Endothelial cell of umbilical vein (primary cell): Measurements from ENCODE around the gene FPGS. TPM values are rescaled to one million over a fixed set of nuclear protein-coding genes. Genes with fewer than 3 reads are reported as not detected.

Source experiments
- BruUV-seq: library from RNA; stranded (reverse); fragments of 400-500 nt; replicated peaks from 2 replicates; lab custom pipeline; 2021; lab: Mats Ljungman, UMichigan
- CTCF ChIA-PET: fragments of 300-600, 350-600 bp; sonication (Branson Sonifier 250); formaldehyde crosslinking; loops from one replicate; lab custom pipeline; 2021; ENCODE audit warnings: antibody characterized with exemption, inconsistent platforms; lab: Charles Lee
- POLR2A ChIA-PET: fragments of 300-600, 350-600 bp; sonication (Branson Sonifier 250); formaldehyde crosslinking; loops from one replicate; lab custom pipeline; 2021; ENCODE audit warnings: antibody characterized with exemption, inconsistent platforms; lab: Charles Lee
- DNase-seq: peaks from one replicate; pipeline ENCODE4 v3.0.0-alpha.2; 2011; ENCODE audit warnings: low read depth, low spot score
- FAIRE-seq: peaks from 2 replicates; lab custom pipeline; 2011; peaks lifted over from hg19 to GRCh38; lab: Jason Lieb, UNC
- H2AFZ ChIP-seq: 2 replicates; pipeline ENCODE4 v1.6.0; 2012; ENCODE audit warnings: low read depth, low read length, control low read depth, inconsistent platforms
- H3K27ac ChIP-seq: 2 replicates; pipeline ENCODE4 v1.5.1; 2011; ENCODE audit warnings: low read depth, mild to moderate bottlenecking, control low read depth, low read length, moderate library complexity; ENCODE audit not compliant: insufficient read depth
- H3K27me3 ChIP-seq, 2 experiments: 2 replicates each; pipeline versions ENCODE4 v1.6.0 to v1.6.1; 2011; ENCODE audit warnings: low read length in 2 of 2, mixed read lengths in 1 of 2; ENCODE audit not compliant: control insufficient read depth in 2 of 2, insufficient read depth in 2 of 2
- H3K36me3 ChIP-seq, 2 experiments: 2 replicates in 1 of 2; 3 replicates in 1 of 2; pipeline ENCODE4 v1.5.1; 2011; ENCODE audit warnings: low read length in 2 of 2, mild to moderate bottlenecking in 1 of 2, moderate library complexity in 1 of 2; ENCODE audit not compliant: control insufficient read depth in 2 of 2, insufficient read depth in 2 of 2; ENCODE audit errors: extremely low read depth in 1 of 2
- H3K4me1 ChIP-seq: 3 replicates; pipeline ENCODE4 v1.5.1; 2011; ENCODE audit warnings: mild to moderate bottlenecking, low read length; ENCODE audit not compliant: control insufficient read depth, insufficient read depth; ENCODE audit errors: extremely low read depth
- H3K4me2 ChIP-seq: 2 replicates; pipeline ENCODE4 v1.6.1; 2011; ENCODE audit warnings: low read length, control low read depth, mixed read lengths; ENCODE audit not compliant: insufficient read depth
- H3K4me3 ChIP-seq, 3 experiments: fragments of 200-600 bp in 1 of 3; sonication (generic), shearing (Covaris generic) in 1 of 3; replicated peaks in 1 of 3; 2 replicates each; pipeline ENCODE4 v1.5.1; 2011 to 2016; ENCODE audit warnings: control low read depth in 3 of 3, low read length in 3 of 3, mild to moderate bottlenecking in 2 of 3, inconsistent platforms in 1 of 3, low read depth in 1 of 3, moderate library complexity in 1 of 3; ENCODE audit not compliant: insufficient read depth in 1 of 3
- H3K79me2 ChIP-seq: 2 replicates; pipeline ENCODE4 v1.6.0; 2012; ENCODE audit warnings: low read length, inconsistent platforms; ENCODE audit not compliant: control insufficient read depth, insufficient read depth
- H3K9ac ChIP-seq: replicated peaks from 2 replicates; pipeline ENCODE3; 2011; ENCODE audit warnings: low read length, control low read depth; ENCODE audit not compliant: insufficient read depth; ENCODE audit errors: extremely low read depth
- H3K9me1 ChIP-seq: replicated peaks from 3 replicates; pipeline ENCODE4 v1.6.0; 2011; ENCODE audit warnings: mild to moderate bottlenecking, low read length; ENCODE audit not compliant: control insufficient read depth, insufficient read depth; ENCODE audit errors: extremely low read depth
- H3K9me3 ChIP-seq: replicated peaks from 2 replicates; pipeline ENCODE4 v1.5.1; 2012; ENCODE audit warnings: low read length, inconsistent platforms; ENCODE audit not compliant: control insufficient read depth, insufficient read depth
- H4K20me1 ChIP-seq: replicated peaks from 2 replicates; pipeline ENCODE3; 2011; ENCODE audit warnings: mild to moderate bottlenecking, low read length; ENCODE audit not compliant: control insufficient read depth, insufficient read depth; ENCODE audit errors: extremely low read depth
- FOS ChIP-seq: IDR thresholded peaks from 2 replicates; pipeline ENCODE4 v1.6.1; 2011; ENCODE audit warnings: mild to moderate bottlenecking, low read length, moderate library complexity, borderline replicate concordance; ENCODE audit not compliant: insufficient read depth
- JUN ChIP-seq: IDR thresholded peaks from 2 replicates; pipeline ENCODE4 v1.6.1; 2011; ENCODE audit warnings: borderline replicate concordance, low read depth; ENCODE audit not compliant: insufficient read length, insufficient read depth
- POLR2AphosphoS5 ChIP-seq: IDR thresholded peaks from 2 replicates; pipeline ENCODE4 v1.6.1; 2012; ENCODE audit warnings: low read depth, mild to moderate bottlenecking, control low read depth, low read length, moderate library complexity; ENCODE audit not compliant: insufficient read depth
- dilution Hi-C: fragments of 300-500 bp; cut with MboI; formaldehyde crosslinking; loops from one replicate; pipeline ENCODE4 v1.15.0; 2019; ENCODE audit warnings: low sequenced_read_pairs; ENCODE audit not compliant: extremely low pct_ligation_motif_present
- intact Hi-C: fragments of 100-400 bp; cut with micrococcal nuclease; formaldehyde crosslinking; loops from one replicate; pipeline ENCODE4 v1.10.0; 2022
- polyA plus RNA-seq, 4 experiments: library from polyadenylated mRNA; depleted of rRNA in 3 of 4; stranded (reverse) in 3 of 4; unstranded in 1 of 4; fragments of >200 nt; gene quantifications; 2 replicates each; pipeline versions ENCODE4 v1.2.1 to v1.2.3, GENCODE V29; 2011 to 2012; ENCODE audit warnings: missing spikeins in 1 of 4
- total RNA-seq: library from RNA; stranded (reverse); gene quantifications from 2 replicates; pipeline ENCODE4 v1.2.3, GENCODE V29; 2021

The FPGS gene
- total and polyA plus RNA-seq, 2 donors (not counting 3 experiments of a cell fraction or from before 2014, with no cell fraction given) = 77.7 to 90.2 TPM

DNA sequence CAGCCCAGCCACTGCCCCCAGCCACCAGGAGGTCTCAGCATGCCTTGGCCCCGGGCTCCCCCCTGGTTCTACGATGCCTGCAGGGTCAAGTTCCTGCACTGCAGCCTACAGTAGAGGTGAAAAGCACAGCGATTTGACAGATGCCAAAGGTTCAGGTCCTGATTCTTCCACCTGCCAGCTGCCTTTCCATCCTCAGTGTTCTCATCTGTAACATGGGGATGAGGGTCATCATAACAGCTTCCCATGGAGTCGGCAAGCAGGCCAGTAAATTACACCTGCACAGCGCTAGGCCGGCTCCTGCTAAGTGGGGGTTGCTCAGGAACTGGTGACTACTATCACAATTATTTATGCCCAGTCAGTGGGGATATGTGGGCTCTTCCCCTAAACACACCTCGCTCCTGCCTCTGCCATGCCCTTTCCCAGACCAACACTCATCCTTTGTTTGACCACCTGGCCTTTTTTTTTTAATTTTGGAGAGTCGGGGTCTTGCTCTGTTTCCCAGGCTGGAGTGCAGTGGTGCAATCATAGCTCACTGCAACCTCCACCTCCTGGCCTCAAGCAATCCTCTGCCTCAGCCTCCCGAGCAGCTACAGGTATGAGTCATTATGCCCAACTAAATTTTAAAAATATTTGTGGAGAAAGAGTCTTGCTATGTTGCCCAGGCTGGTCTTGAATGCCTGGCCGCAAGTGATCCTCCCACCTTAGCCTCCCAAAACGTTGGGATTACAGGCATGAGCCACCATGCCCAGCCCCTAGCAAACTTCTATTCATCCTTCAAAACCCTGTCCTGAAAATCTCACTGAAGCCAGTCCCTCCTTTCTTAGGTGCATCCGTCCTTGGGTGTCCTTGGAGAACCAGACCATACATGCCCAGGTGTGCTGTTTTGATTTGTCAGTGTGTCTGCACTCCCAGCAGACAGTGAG lies 45.4 kb downstream of the FPGS start:
- ChIA-PET POLR2A (interaction anchor here (0.6 kb wide), 1 partner anchor 39 kb away, joined by 4 read pairs; no protein-coding TSS in a partner anchor), CTCF (interaction anchor here (1.4 to 2.1 kb wide), 4 partner anchors 10 to 22 kb away, joined by 4 to 24 read pairs (median 9); no protein-coding TSS in a partner anchor)
- Histone ChIP-seq H3K9ac (peak overlapping the region; percentile 83), H4K20me1 (no peaks in the 10 kb centered on the region), H3K4me1 (peaks cover 69% of the 10 kb centered on the region), H2AFZ (no peak overlapping the region), H3K9me1 (no peaks in the 10 kb centered on the region), H3K4me2 (peak overlapping the region; percentile 22), H3K9me3 (no peaks in the 10 kb centered on the region), H3K79me2 (peaks cover 95% of the 10 kb centered on the region), H3K27ac (peak overlapping the region; percentile 97), H3K4me3 (no peak overlapping the region), H3K27me3 (no peaks in the 10 kb centered on the region), H3K36me3 (peaks cover 16 to 29% of the 10 kb centered on the region in 2 experiments)
- BruUV-seq = no TSS peak
- intact Hi-C loops = no loop called here
- dilution Hi-C loops = no loop called here
- no peak for TF ChIP-seq JUN
- peak; percentile 26 for TF ChIP-seq FOS
- FAIRE-seq (no peak), DNase-seq (no peak)

DNA sequence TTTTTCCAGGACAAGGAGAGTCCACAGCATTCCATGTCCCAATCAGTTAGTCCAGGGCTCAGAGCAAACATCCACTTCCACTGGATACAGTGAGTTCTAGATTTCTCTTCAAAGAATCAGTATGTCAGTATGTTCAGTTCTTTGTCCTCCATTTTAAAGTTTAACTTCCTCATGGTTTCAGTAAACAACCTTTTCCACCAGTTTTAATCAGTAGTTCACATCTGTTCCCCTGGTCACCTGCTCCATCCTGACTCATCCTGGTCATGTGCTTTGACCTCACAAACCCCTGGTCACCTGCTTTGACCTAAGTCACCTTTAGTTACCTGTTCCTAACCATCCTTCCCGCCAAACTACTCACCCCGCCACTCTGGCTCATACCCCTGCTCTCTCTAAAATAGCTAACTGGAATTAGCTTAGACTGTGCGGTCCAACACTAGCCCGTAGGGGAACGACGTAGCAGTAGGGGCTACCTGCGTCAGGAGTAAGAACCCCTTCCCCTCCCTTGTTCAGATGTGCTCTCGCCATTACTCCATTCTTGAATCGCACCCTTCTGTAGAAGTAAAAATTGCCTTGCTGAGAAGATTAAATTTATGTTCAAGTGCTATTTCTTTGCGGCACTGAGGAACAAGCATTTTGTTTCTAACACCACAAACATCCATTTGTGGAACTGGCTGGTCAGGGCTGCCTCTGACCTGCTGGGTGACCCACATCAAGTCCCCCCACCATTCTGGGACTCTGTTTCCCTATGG lies 46.2 kb downstream of the FPGS start:
- CTCF ChIA-PET = interaction anchor here (1.9 kb wide), 1 partner anchor 22 kb away, joined by 7 read pairs; no protein-coding TSS in a partner anchor
- Histone ChIP-seq H3K9me1 (no peaks in the 10 kb centered on the region), H3K4me3 (no peak overlapping the region), H3K79me2 (peaks cover 99% of the 10 kb centered on the region), H3K4me2 (peak overlapping the region; percentile 17), H3K36me3 (peaks cover 14 to 27% of the 10 kb centered on the region in 2 experiments), H3K9ac (no peak overlapping the region), H3K4me1 (peaks cover 66% of the 10 kb centered on the region), H3K27me3 (no peaks in the 10 kb centered on the region), H2AFZ (no peak overlapping the region), H3K27ac (peak overlapping the region; percentile 97), H3K9me3 (no peaks in the 10 kb centered on the region), H4K20me1 (no peaks in the 10 kb centered on the region)
- dilution Hi-C loops (no loop called here), intact Hi-C loops (no loop called here)
- FAIRE-seq (no peak), DNase-seq (no peak)
- TF ChIP-seq POLR2AphosphoS5 (peak; percentile 13), FOS (no peak)
- no TSS peak for BruUV-seq
- POLR2A ChIA-PET = no interaction called here
